Measurements from ENCODE around the gene SYT9. TPM values are rescaled to one million over a fixed set of nuclear protein-coding genes. Genes with fewer than 3 reads are reported as not detected.

SYT9 gene
- total and polyA plus RNA-seq, 12 donors, result 0.94 to 17.7 (median 5.0) TPM

DNA sequence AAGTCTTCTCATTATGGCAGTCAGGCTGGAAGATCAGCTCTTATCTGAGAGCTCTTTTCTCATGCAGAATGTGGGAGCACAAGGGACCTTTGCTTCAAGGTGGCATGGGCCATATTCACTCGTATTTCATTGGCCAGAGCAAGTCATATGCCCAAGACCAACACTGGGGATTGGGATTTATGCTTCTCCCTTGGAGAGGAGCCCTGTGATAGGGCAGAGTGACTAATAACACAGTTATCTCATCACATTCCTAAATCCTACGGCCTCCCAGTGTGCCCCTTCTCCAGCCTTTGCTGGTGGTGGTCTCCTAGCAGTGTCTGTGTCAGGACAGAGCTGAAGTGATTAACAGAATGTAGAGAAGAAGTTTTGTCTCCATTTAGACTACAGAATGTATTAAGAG is 48.6 kb downstream of the SYT9 start:
- Histone ChIP-seq H3K4me3 (no peak overlapping the region), H3K36me3 (replicated peaks in 1 of 2) (no peaks in the 10 kb centered on the region), H3K27me3 (no peaks in the 10 kb centered on the region), H3K4me1 (replicated peaks in 1 of 2) (no peaks in the 10 kb centered on the region), H3K27ac (no peak overlapping the region), H3K9me3 (replicated peaks in 1 of 3) (no peaks in the 10 kb centered on the region)
- intact Hi-C loops (cut with DNase I), result no loop called here
- WGBS, 4 donors, result 64 to 73% (median 68%) methylated on average over 2 of the region's 2 CpGs
- no peak for DNase-seq
- TF ChIP-seq POLR2A (IDR thresholded peaks at IDR 0.05), result no peak
- TF ChIP-seq, protein P1, sequence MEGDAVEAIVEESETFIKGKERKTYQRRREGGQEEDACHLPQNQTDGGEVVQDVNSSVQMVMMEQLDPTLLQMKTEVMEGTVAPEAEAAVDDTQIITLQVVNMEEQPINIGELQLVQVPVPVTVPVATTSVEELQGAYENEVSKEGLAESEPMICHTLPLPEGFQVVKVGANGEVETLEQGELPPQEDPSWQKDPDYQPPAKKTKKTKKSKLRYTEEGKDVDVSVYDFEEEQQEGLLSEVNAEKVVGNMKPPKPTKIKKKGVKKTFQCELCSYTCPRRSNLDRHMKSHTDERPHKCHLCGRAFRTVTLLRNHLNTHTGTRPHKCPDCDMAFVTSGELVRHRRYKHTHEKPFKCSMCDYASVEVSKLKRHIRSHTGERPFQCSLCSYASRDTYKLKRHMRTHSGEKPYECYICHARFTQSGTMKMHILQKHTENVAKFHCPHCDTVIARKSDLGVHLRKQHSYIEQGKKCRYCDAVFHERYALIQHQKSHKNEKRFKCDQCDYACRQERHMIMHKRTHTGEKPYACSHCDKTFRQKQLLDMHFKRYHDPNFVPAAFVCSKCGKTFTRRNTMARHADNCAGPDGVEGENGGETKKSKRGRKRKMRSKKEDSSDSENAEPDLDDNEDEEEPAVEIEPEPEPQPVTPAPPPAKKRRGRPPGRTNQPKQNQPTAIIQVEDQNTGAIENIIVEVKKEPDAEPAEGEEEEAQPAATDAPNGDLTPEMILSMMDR (IDR thresholded peaks at IDR 0.05), result no peak

DNA sequence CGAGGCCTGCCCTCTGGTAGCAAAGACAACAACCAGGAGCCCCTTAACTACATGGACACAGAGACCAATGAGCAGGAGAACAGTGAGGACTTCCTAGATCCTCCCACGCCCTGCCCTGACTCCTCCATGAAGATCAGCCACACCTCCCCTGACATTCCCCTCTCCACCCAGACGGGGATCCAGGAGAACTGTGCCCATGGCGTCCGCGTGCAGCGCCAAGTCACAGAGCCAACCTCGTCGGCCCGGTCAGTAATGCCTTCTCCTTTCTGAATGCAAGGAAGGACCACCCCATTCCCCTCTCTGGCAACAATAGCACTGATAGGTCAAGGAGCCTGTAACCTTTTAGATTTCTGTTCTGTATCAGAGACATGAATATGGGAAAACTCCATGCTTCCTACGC is 51.4 kb downstream of the SYT9 start:
- no peaks in the 10 kb centered on the region for H3K27me3 ChIP-seq
- no peak overlapping the region for H3K4me3 ChIP-seq
- no peak for TF ChIP-seq POLR2A (IDR thresholded peaks at IDR 0.05)
- TF ChIP-seq, protein P1 (IDR thresholded peaks at IDR 0.05), result no peak
- DNase-seq, result no peak
- intact Hi-C loops (cut with DNase I), result no loop called here
- no peaks in the 10 kb centered on the region for H3K36me3 ChIP-seq (replicated peaks in 1 of 2)
- H3K9me3 ChIP-seq (replicated peaks in 1 of 3), result no peaks in the 10 kb centered on the region
- H3K27ac ChIP-seq, result no peak overlapping the region
- 92 to 96% (median 94%) methylated on average over 11 of the region's 11 CpGs for WGBS, 4 donors
- no peaks in the 10 kb centered on the region for H3K4me1 ChIP-seq (replicated peaks in 1 of 2)

DNA sequence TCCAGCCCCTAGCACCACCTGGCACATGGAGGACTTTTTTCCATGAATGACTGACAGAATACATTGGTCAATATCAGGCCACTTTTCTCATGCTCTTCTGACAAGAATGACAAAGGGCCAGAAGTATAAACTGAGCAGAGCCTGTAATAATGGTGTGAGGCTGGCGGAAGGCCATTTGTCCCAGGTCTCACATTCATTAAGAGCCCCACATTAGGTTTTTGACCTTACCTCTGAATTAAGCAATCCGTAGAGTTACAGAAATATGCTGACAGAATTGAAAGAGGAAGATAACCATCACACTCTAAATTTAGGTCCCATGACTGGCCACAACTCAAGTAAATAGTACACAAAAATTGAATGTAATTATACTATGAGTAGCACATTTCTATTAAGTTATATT is 55.2 kb downstream of the SYT9 start:
- no peak for DNase-seq
- H3K9me3 ChIP-seq (replicated peaks in 1 of 3), result no peaks in the 10 kb centered on the region
- H3K4me3 ChIP-seq, result no peak overlapping the region
- intact Hi-C loops (cut with DNase I), result no loop called here
- no peaks in the 10 kb centered on the region for H3K27me3 ChIP-seq
- no peak overlapping the region for H3K27ac ChIP-seq
- H3K4me1 ChIP-seq (replicated peaks in 1 of 2), result no peaks in the 10 kb centered on the region
- H3K36me3 ChIP-seq (replicated peaks in 1 of 2), result no peaks in the 10 kb centered on the region
- WGBS, 4 donors, result 80 to 87% (median 83%) methylated on average over 2 of the region's 2 CpGs
- TF ChIP-seq, protein P1 (IDR thresholded peaks at IDR 0.05), result no peak
- TF ChIP-seq POLR2A (IDR thresholded peaks at IDR 0.05), result no peak

DNA sequence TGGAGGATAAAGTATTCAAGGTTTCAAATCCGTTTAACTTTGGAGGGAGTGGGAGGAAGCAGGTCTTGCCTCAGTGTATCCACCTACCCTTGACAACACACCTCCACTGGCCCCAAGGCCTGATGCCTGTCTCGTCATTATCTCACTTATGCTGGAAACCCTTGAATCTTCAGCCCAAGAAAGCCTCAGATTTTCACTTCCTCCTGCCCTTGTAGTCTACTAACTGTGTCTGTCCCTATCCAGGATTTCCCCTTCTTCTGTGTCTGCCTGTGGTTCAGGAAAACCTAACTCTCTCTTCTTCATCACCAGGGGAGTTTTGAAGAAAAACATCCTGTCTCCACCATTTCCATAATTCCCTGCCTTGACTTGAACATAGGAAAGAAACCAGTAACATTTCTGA is 56.1 kb downstream of the SYT9 start:
- no peak overlapping the region for H3K4me3 ChIP-seq
- TF ChIP-seq, protein P1 (IDR thresholded peaks at IDR 0.05), result no peak
- TF ChIP-seq POLR2A (IDR thresholded peaks at IDR 0.05), result no peak
- intact Hi-C loops (cut with DNase I), result no loop called here
- WGBS, 4 donors, result 65 to 79% (median 75%) methylated on average over 2 of the region's 2 CpGs
- no peak for DNase-seq
- no peaks in the 10 kb centered on the region for H3K27me3 ChIP-seq
- H3K4me1 ChIP-seq (replicated peaks in 1 of 2), result no peaks in the 10 kb centered on the region
- H3K9me3 ChIP-seq (replicated peaks in 1 of 3), result no peaks in the 10 kb centered on the region
- no peak overlapping the region for H3K27ac ChIP-seq
- H3K36me3 ChIP-seq (replicated peaks in 1 of 2), result no peaks in the 10 kb centered on the region
